Mesothelial cell of epicardium (in vitro differentiated cells): ENCODE data around the gene PIGB. TPM values are rescaled to one million over a fixed set of nuclear protein-coding genes. Genes with fewer than 3 reads are reported as not detected.
"Not testable (repeated sequence)": the region's sequence is repeated elsewhere in the genome, so short reads cannot be mapped to it uniquely, and the experiment has no call there.

Experiments
- DNase-seq, 2 experiments: peaks; one replicate each; pipeline ENCODE4 v3.0.0; 2021; ENCODE audit warnings: low spot score in 2 of 2; ENCODE audit not compliant: unreplicated experiment in 2 of 2
- H3K27ac Mint-ChIP-seq: 2 replicates; pipeline ENCODE4 v1.8.0; 2021; ENCODE audit warnings: mixed read lengths
- H3K27me3 Mint-ChIP-seq: 2 replicates; pipeline ENCODE4 v1.8.0; 2021; ENCODE audit warnings: low read depth, mixed read lengths
- H3K36me3 Mint-ChIP-seq: 2 replicates; pipeline ENCODE4 v1.8.0; 2021; ENCODE audit warnings: mixed read lengths
- H3K4me1 Mint-ChIP-seq: 2 replicates; pipeline ENCODE4 v1.8.0; 2021; ENCODE audit warnings: mixed read lengths
- H3K4me3 Mint-ChIP-seq: 2 replicates; pipeline ENCODE4 v1.8.0; 2021; ENCODE audit warnings: mild to moderate bottlenecking, moderate library complexity, mixed read lengths
- H3K9me3 Mint-ChIP-seq: 2 replicates; pipeline ENCODE4 v1.8.0; 2021; ENCODE audit warnings: mixed read lengths
- total RNA-seq: library from RNA; stranded (reverse); gene quantifications from 3 replicates; pipeline ENCODE4 v1.2.1, GENCODE V29; 2021
- TF ChIP-seq, protein P1 (sequence below): fragments of 200-600 bp; sonication (generic); IDR thresholded peaks from one replicate; pipeline ENCODE4 v1.5.0; 2021; ENCODE audit warnings: antibody characterized with exemption; ENCODE audit not compliant: unreplicated experiment

The PIGB gene
- total RNA-seq, 1 donor from 2014 or later, result 19.3 TPM

DNA sequence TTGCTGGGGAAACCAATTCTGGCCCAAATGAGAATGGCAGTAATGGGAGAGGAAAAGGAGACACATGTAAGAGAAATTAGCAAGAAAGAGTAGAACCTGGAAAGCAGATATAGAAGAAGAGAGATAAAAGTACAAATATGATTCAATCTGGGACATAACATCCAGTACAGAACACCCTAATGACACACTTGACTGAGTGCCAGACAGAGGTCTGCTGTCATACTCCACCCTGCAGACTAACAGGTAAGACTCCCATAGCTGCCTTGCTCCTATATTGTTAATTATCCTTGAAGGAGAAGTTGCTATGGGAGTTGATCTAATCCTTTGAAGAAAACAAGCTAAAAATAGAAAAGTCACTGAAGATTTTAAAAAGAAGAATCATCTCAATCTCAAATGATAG, 68.0 kb downstream of the PIGB start:
- TF ChIP-seq, protein P1, sequence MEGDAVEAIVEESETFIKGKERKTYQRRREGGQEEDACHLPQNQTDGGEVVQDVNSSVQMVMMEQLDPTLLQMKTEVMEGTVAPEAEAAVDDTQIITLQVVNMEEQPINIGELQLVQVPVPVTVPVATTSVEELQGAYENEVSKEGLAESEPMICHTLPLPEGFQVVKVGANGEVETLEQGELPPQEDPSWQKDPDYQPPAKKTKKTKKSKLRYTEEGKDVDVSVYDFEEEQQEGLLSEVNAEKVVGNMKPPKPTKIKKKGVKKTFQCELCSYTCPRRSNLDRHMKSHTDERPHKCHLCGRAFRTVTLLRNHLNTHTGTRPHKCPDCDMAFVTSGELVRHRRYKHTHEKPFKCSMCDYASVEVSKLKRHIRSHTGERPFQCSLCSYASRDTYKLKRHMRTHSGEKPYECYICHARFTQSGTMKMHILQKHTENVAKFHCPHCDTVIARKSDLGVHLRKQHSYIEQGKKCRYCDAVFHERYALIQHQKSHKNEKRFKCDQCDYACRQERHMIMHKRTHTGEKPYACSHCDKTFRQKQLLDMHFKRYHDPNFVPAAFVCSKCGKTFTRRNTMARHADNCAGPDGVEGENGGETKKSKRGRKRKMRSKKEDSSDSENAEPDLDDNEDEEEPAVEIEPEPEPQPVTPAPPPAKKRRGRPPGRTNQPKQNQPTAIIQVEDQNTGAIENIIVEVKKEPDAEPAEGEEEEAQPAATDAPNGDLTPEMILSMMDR, result no peak
- Mint-ChIP-seq H3K4me1 (no peaks in the 10 kb centered on the region), H3K27me3 (no peaks in the 10 kb centered on the region), H3K27ac (no peak overlapping the region), H3K4me3 (no peak overlapping the region), H3K9me3 (peaks cover 6% of the 10 kb centered on the region), H3K36me3 (peaks cover 23% of the 10 kb centered on the region)
- DNase-seq, result no peak

DNA sequence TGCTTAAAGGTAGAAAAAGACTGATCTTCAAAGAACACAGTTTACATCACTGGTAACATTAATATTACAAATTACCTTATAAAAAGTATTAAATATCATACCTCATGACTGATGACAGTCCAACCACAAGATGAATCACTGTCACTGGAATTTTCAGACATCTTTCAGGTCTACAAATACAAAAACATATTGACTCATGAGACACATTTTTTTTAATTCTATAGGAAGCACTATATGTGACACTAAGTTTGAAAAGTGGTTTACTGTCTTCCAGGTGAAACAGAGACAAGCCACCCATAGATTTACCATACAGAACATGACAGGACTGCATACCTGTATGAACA, 70.2 kb downstream of the PIGB start:
- H3K27ac Mint-ChIP-seq, result no peak overlapping the region
- no peak overlapping the region for H3K4me3 Mint-ChIP-seq
- H3K36me3 Mint-ChIP-seq, result peaks cover 8% of the 10 kb centered on the region
- DNase-seq, result no peak
- TF ChIP-seq, protein P1, result no peak
- no peaks in the 10 kb centered on the region for H3K4me1 Mint-ChIP-seq
- no peaks in the 10 kb centered on the region for H3K9me3 Mint-ChIP-seq
- no peaks in the 10 kb centered on the region for H3K27me3 Mint-ChIP-seq

DNA sequence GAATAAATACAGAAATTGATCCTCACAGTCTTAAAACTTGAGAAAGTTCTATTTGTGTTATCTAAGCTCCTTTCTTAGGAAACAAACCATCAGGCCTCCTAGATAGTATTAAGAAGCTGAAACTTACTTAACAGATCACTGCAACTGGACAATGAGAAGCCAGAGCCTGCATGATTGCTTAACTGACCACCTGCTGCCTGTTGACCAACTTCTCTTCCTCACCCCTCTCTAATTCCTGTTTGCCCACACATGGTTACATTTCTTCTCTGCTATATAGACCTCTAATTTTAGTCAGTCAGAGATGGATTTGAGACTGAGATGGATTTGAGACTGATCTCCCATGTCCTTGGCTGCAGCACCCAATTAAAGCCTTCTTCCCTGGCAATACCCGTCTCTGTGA, 75.7 kb downstream of the PIGB start:
- Mint-ChIP-seq H3K4me3 (no peak overlapping the region), H3K4me1 (no peaks in the 10 kb centered on the region), H3K27me3 (no peaks in the 10 kb centered on the region), H3K9me3 (peaks cover 8% of the 10 kb centered on the region), H3K36me3 (peaks cover 14% of the 10 kb centered on the region), H3K27ac (no peak overlapping the region)
- no peak for DNase-seq
- TF ChIP-seq, protein P1, result no peak

DNA sequence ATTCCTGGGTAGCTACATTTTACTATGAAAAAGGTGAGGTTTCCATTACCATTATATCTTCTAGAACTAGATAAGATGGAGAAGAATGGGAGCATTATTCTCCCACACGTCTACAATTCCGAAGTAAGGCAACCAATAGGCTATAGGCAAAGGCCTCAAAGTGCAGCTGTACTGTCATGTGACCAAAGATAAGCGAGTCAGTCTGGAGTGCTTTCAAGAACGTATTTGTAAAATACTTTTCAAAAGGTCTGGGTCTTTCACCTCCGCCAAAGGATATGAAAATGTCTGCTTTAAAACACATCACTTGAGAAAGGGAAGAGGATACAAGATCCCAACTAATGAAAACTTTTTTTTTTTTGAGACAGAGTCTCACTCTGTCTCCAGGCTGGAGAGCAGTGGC, 79.2 kb downstream of the PIGB start:
- Mint-ChIP-seq H3K4me1 (peaks cover 2% of the 10 kb centered on the region), H3K27ac (no peak overlapping the region), H3K4me3 (no peak overlapping the region), H3K9me3 (peaks cover 8% of the 10 kb centered on the region), H3K36me3 (peaks cover 14% of the 10 kb centered on the region), H3K27me3 (no peaks in the 10 kb centered on the region)
- TF ChIP-seq, protein P1, result no peak
- DNase-seq, result no peak

DNA sequence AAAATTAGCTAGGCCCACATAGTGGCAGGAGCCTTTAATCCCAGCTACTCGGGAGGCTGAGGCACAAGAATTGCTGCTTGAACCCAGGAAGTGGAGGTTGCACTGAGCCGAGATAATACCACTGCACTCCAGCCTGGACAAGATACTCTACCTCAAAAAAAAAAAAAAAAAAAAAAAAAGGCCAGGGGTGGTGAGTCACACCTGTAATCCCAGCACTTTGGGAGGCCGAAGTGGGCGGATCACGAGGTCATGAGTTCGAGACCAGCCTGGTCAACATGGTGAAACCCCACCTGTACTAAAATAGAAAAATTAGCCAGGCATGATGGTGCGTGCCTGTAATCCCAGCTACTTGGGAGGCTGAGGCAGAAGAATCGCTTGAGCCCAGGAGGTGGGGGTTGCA, 81.0 kb downstream of the PIGB start:
- not testable (repeated sequence) for H3K27me3 Mint-ChIP-seq, H3K9me3 Mint-ChIP-seq, H3K27ac Mint-ChIP-seq, H3K4me1 Mint-ChIP-seq, H3K4me3 Mint-ChIP-seq, DNase-seq
- peaks cover 14% of the 10 kb centered on the region for H3K36me3 Mint-ChIP-seq

DNA sequence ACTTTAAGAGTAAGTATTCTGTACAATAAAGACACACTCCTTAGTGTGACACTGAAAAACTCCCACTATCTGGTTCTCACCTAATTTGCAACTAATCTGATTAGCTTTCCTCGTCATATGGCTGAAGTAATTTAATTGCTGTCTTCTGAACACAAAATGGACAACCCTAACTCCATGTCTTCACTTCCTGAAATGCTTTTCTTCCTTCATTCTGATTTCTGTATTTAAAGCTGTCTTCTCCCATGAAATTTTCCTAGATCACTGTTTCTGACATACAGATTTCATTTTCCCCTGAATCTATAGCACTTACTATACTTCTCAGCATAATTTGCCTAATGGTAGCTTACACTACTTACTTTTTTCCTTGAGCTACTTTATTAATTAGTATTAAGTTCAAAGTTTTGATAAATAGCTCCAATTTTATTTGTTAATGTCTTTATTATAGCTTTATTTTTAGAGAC, 82.8 kb downstream of the PIGB start:
- DNase-seq, result no peak
- H3K9me3 Mint-ChIP-seq, result peaks cover 4% of the 10 kb centered on the region
- H3K27me3 Mint-ChIP-seq, result no peaks in the 10 kb centered on the region
- TF ChIP-seq, protein P1, result no peak
- H3K4me1 Mint-ChIP-seq, result peaks cover 2% of the 10 kb centered on the region
- H3K27ac Mint-ChIP-seq, result no peak overlapping the region
- H3K36me3 Mint-ChIP-seq, result peaks cover 14% of the 10 kb centered on the region
- no peak overlapping the region for H3K4me3 Mint-ChIP-seq
